COLO668 (cell line): ENCODE measurements around the gene GLIS1.

Experiments
- DNase-seq: peaks from one replicate; lab custom pipeline; 2025; ENCODE audit not compliant: unreplicated experiment; lab: John Stamatoyannopoulos, UW

Gene GLIS1

GRCh38 chr1:53736290-53736689 lies 2.7 kb downstream of the GLIS1 start:
- no peak for DNase-seq

- no peak for DNase-seq
Measured at GRCh38 chr1:53735681-53736080, 3.3 kb downstream of the GLIS1 start.

- DNase-seq = no peak
Measured at GRCh38 chr1:53735261-53735660, 3.7 kb downstream of the GLIS1 start.

GRCh38 chr1:53734650-53735211 lies 4.2 kb downstream of the GLIS1 start:
- no peak for DNase-seq

GRCh38 chr1:53733975-53734649 lies 4.9 kb downstream of the GLIS1 start:
- DNase-seq = no peak

GRCh38 chr1:53733447-53733931 lies 5.5 kb downstream of the GLIS1 start:
- no peak for DNase-seq

- DNase-seq = no peak
Measured at GRCh38 chr1:53732912-53733317, 6.0 kb downstream of the GLIS1 start.

GRCh38 chr1:53732409-53732808 lies 6.6 kb downstream of the GLIS1 start:
- DNase-seq = no peak

- no peak for DNase-seq
Measured at GRCh38 chr1:53731779-53732305, 7.1 kb downstream of the GLIS1 start.

- no peak for DNase-seq
Measured at GRCh38 chr1:53731043-53731600, 7.8 kb downstream of the GLIS1 start.

- no peak for DNase-seq
Measured at GRCh38 chr1:53730224-53730865, 8.6 kb downstream of the GLIS1 start.

- no peak for DNase-seq
Measured at GRCh38 chr1:53729456-53730223, 9.3 kb downstream of the GLIS1 start.

GRCh38 chr1:53728702-53729455 lies 10.1 kb downstream of the GLIS1 start:
- DNase-seq = no peak

- no peak for DNase-seq
Measured at GRCh38 chr1:53728196-53728595, 10.8 kb downstream of the GLIS1 start.

- DNase-seq = no peak
Measured at GRCh38 chr1:53727461-53728092, 11.4 kb downstream of the GLIS1 start.

- DNase-seq = no peak
Measured at GRCh38 chr1:53726009-53726600, 12.9 kb downstream of the GLIS1 start.

GRCh38 chr1:53725238-53725689 lies 13.7 kb downstream of the GLIS1 start:
- DNase-seq = no peak

- DNase-seq = no peak
Measured at GRCh38 chr1:53722025-53722424, 16.9 kb downstream of the GLIS1 start.

GRCh38 chr1:53721088-53721487 lies 17.9 kb downstream of the GLIS1 start:
- no peak for DNase-seq
